Colon (tissue), 2 donors: ENCODE measurements around the gene NUP50.
"Not testable (repeated sequence)": the region's sequence is repeated elsewhere in the genome, so short reads cannot be mapped to it uniquely, and the experiment has no call there.

Experiments
- FAIRE-seq: peaks from 2 replicates; lab custom pipeline; 2012; peaks lifted over from hg19 to GRCh38; lab: Jason Lieb, UNC
- donor health status: control.
- donor health status: control.

Gene NUP50

GRCh38 chr22:45162531-45162930 lies 1.2 kb upstream of the NUP50 start:
- FAIRE-seq: no peak

- FAIRE-seq: no peak
Measured at GRCh38 chr22:45163099-45163450, 650 bp upstream of the NUP50 start.

GRCh38 chr22:45164270-45165088 lies 754 bp downstream of the NUP50 start:
- FAIRE-seq: no peak

DNA sequence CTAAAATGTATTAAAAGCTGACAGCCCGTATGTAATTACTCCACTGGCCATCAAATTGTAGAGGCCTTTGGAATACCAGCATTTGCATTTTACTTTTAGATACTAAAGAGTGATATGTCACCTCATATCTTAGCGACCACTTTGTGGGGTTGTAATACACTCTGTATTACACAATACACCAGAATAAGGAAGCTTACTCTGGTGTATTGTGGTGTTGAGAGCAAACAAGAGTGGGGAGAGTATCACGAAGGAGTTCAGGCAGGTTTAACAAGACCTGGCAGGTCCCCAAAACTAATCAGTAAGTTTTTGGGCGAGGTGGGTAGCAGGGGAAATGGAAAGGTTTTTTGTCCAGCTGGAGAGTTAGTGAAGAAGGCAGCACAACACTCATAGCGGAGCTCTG lies 3.2 kb downstream of the NUP50 start:
- FAIRE-seq: no peak

GRCh38 chr22:45169591-45170466 lies 6.1 kb downstream of the NUP50 start:
- FAIRE-seq: no peak

- FAIRE-seq: no peak
Measured at GRCh38 chr22:45171830-45172229, 8.1 kb downstream of the NUP50 start.

- no peak for FAIRE-seq
Measured at GRCh38 chr22:45172881-45173585, 9.3 kb downstream of the NUP50 start.

DNA sequence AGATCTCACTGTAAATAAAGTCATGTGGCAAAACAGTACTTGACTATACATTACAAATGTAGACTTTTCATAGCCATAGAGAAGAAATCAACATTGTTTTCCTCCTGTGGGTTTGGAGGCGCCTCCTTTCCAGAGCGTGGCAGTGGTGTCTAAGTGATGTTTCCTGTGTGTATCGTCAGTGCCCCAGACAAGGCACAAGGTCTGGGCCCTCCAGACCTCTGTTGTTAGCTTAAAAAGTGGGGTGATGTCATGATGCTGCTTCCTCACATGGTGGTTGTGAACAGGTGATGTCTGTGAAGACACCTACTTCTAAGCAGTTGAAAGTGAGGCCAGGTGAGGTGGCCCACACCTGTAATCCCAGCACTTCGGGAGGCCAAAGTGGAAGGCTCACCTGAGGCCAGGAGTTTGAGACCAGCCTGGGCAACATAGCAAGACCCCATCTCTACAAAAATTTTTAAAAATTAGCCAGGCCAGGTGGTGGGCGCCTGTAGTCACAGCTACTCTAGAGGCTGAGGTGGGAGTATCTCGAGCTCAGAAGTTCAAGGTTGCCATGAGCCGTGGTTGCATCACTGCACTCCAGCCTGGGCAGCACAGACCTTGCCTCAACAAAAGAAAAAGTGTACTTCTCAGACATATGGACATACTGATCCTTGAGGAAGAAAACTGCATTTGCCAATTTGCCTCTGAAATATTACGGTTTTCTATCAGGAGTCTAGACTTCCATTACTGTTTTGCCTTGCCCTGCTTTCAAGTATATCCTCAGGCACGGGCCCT lies 15.7 kb downstream of the NUP50 start:
- FAIRE-seq: no peak

DNA sequence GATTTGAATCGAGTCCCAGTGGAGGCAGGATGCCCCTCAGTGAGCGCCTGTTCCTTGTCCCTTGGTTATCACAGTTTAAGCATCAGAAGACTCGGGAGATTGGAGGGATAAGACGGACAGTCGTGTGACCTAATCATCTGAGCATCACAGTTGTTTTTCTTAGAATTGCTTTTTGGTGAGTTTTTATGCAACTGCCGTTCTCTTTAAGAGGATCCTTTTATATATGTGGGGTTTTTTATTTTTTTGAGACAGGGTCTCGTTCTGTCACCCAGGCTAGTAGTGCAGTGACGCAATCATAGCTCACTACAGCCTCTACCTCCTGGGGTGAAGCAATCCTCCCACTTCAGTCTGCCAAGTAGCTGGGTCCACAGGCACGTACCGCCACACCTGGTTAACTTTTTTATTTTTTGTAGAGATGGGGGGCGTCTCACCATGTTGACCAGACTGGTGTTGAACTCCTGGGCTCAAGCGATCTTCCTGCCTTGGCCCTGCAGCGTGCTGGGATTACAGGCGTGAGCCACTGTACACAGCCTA lies 16.5 kb downstream of the NUP50 start:
- FAIRE-seq: no peak

DNA sequence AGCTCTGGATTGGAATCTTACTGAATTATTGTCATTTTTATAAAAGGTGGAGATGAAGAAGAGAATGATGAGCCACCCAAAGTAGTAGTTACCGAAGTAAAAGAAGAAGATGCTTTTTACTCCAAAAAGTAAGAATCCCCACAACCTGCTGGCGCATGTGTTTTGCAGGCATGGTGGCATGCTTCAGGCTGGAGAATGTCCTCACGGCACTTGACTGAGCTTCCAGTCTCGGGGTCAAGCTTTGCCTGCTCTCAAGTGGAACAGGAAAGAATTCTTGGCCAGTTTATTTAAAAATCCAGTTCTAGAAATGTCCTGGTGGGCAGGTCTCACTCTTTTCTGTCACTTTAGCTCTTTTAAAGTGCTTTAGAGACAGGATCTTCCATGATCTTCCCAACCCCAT lies 17.5 kb downstream of the NUP50 start:
- no peak for FAIRE-seq

- FAIRE-seq: no peak
Measured at GRCh38 chr22:45181766-45182165, 18.0 kb downstream of the NUP50 start.

GRCh38 chr22:45183974-45184373 lies 20.2 kb downstream of the NUP50 start:
- FAIRE-seq: no peak

GRCh38 chr22:45185718-45186514 lies 22.2 kb downstream of the NUP50 start:
- no peak for FAIRE-seq

DNA sequence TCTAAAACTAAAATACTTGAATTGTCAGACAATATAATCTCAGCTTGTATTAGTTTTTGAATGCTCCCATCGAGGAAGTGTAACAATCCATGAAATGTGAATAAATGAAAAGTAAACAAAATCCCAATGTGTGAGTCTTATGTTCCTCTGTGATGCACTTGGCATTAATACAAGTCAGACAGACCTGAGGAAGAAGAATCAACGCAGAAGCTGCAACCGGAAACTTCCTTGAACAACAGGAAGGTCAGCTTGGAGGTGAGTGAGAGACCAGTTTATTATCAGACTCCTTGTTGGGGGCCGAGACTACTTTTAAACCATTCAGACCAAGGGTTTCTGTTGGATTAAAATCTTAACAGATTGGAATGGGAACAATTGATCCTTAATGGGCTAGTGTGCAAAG lies 24.2 kb downstream of the NUP50 start:
- no peak for FAIRE-seq

- no peak for FAIRE-seq
Measured at GRCh38 chr22:45188779-45189178, 25.1 kb downstream of the NUP50 start.

GRCh38 chr22:45190202-45190872 lies 26.6 kb downstream of the NUP50 start:
- no peak for FAIRE-seq

- FAIRE-seq: not testable (repeated sequence)
Measured at GRCh38 chr22:45191746-45192145, 28.0 kb downstream of the NUP50 start.

DNA sequence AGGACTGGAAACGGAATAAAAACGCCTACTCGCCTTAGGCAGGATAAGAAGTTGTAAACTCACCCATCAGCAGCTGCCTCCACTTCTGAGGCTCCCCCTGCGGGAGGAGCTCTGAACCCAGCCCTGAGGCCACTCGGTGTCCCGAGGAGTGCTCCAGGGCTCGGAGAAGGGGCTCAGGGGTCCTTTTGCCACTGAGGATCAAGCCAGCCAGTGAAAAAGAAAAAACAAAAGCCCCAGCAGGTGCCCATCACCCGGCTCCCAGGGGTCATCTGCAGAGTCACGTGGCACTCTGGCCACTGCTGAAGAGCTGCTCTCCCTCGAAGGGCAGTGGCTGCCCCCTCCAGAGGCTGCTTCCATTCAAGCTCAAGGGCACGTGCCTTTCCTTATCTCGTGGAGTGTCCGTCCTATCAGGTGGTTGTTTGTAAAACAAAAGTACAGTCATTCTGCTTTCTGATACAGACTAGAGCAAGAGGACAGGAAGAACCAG lies 29.0 kb downstream of the NUP50 start:
- no peak for FAIRE-seq

- FAIRE-seq: no peak
Measured at GRCh38 chr22:45194686-45195085, 31.0 kb downstream of the NUP50 start.

DNA sequence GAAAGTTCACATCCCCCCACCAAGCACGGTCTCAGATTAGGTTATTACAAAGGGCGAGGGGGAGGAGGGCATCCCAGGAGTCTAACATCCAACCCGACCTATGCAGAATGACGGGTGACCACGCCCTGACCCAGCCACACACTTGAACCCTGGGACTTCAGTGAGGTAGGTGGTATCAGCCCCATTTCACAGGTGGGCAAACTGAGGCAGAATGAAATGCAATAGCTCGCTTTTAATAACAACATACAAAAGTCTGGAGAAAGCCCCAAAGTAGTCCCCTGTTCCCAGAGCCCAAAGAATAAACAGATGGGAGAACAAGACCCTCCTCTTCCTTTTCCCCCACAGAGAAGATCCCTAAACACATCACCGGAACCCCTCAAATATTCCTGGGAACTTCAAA lies 31.9 kb downstream of the NUP50 start:
- FAIRE-seq: no peak
